Panc1 (cell line): Measurements from ENCODE around the gene RASGEF1B. TPM values are rescaled to one million over a fixed set of nuclear protein-coding genes. Genes with fewer than 3 reads are reported as not detected.

Experiments used
- ATAC-seq: fragments of 200-7000 bp; cut with Tn5 transposase; 2 replicates; pipeline ENCODE4 v1.9.1; 2020; ENCODE audit warnings: mild to moderate bottlenecking, moderate library complexity
- BruUV-seq: library from RNA; stranded (reverse); fragments of 400-500 nt; replicated peaks from 2 replicates; lab custom pipeline; 2021; lab: Mats Ljungman, UMichigan
- CTCF ChIA-PET: fragments of 300-600 bp; sonication (Branson Sonifier 250); formaldehyde crosslinking; loops from one replicate; lab custom pipeline; 2022; ENCODE audit warnings: antibody characterized with exemption; lab: Charles Lee
- POLR2A ChIA-PET: fragments of 300-600 bp; sonication (Branson Sonifier 250); formaldehyde crosslinking; loops from one replicate; lab custom pipeline; 2022; ENCODE audit warnings: antibody characterized with exemption; lab: Charles Lee
- DNase-seq: peaks from one replicate; pipeline ENCODE4 v3.0.0-alpha.2; 2010; ENCODE audit warnings: low read depth, low spot score
- H3K27ac ChIP-seq: 2 replicates; pipeline ENCODE4 v1.5.1; 2011; ENCODE audit warnings: mild to moderate bottlenecking, low read length, inconsistent platforms
- H3K27me3 ChIP-seq: fragments of 200-500 bp; sonication (Bioruptor generic); 2 replicates; pipeline ENCODE4 v1.6.0; 2014; ENCODE audit warnings: low read length, inconsistent platforms; ENCODE audit not compliant: control insufficient read depth, insufficient read depth
- H3K36me3 ChIP-seq: fragments of 200-500 bp; sonication (Bioruptor generic); 2 replicates; pipeline ENCODE4 v1.5.1; 2014; ENCODE audit warnings: inconsistent platforms, mild to moderate bottlenecking, low read length, moderate library complexity; ENCODE audit not compliant: control insufficient read depth, insufficient read depth
- H3K4me1 ChIP-seq: 2 replicates; pipeline ENCODE4 v1.5.1; 2011; ENCODE audit warnings: inconsistent platforms, mild to moderate bottlenecking, low read length, moderate library complexity; ENCODE audit not compliant: control insufficient read depth, insufficient read depth
- H3K4me3 ChIP-seq, 2 experiments: 2 replicates each; pipeline ENCODE4 v1.5.1; 2011 to 2012; ENCODE audit warnings: low read depth in 2 of 2, low read length in 2 of 2, mild to moderate bottlenecking in 2 of 2, inconsistent platforms in 1 of 2, moderate library complexity in 1 of 2
- H3K9me3 ChIP-seq: fragments of 200-500 bp; sonication (Bioruptor generic); 2 replicates; pipeline ENCODE4 v1.5.1; 2014; ENCODE audit warnings: low read depth, mild to moderate bottlenecking, inconsistent platforms, low read length, moderate library complexity; ENCODE audit not compliant: control insufficient read depth, insufficient read depth
- POLR2AphosphoS5 ChIP-seq: IDR thresholded peaks from 2 replicates; pipeline ENCODE4 v1.6.1; 2012; ENCODE audit warnings: mild to moderate bottlenecking, low read depth, low read length, moderate library complexity
- SIN3A ChIP-seq: IDR thresholded peaks from 2 replicates; pipeline ENCODE4 v1.6.1; 2012; ENCODE audit warnings: low read depth, mild to moderate bottlenecking, low read length, moderate library complexity, borderline replicate concordance; ENCODE audit not compliant: insufficient read depth
- TCF7L2 ChIP-seq: IDR thresholded peaks from 2 replicates; pipeline ENCODE4 v1.6.1; 2011; ENCODE audit warnings: mild to moderate bottlenecking, low read depth, low read length, inconsistent platforms
- in situ Hi-C: cut with HindIII; loops from 2 replicates; pipeline ENCODE4 v1.10.0; 2016; ENCODE audit warnings: low sequenced_read_pairs, low pct_unique_long_range_greater_than_20kb
- intact Hi-C: fragments of 100-400 bp; cut with micrococcal nuclease; formaldehyde crosslinking; loops from one replicate; pipeline ENCODE4 v1.10.0; 2022; ENCODE audit not compliant: unreplicated experiment
- total RNA-seq: library from RNA; stranded (reverse); gene quantifications from one replicate; pipeline ENCODE4 v1.2.1, GENCODE V29; 2021; ENCODE audit not compliant: unreplicated experiment
- TF ChIP-seq, protein P1 (sequence below): fragments of 450-650 bp; IDR thresholded peaks from 2 replicates; pipeline ENCODE4 v1.5.1; 2017; ENCODE audit warnings: mild to moderate bottlenecking

RASGEF1B gene
- total RNA-seq, 1 experiment from 2014 or later, result not detected

DNA sequence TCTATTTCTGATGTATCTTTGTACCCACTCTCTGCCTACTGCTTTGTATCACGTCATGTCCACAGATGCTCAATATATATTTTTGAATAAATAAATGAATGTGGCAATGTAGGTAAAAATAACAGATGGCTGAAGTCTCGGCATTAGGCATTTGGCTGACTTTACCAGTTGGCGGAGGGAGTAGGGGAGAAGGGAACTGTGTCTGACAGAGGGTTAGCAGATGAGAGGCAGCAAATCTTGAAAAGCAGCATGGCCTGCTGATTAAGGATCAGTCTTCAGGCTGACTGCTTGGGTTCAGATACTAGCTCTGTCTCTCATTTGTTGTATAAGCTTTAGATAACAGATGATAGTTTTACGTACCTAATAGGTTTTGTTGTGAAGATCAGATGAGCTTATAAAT is 31.9 kb upstream of the RASGEF1B start:
- H3K9me3 ChIP-seq, result no peaks in the 10 kb centered on the region
- H3K27me3 ChIP-seq, result no peaks in the 10 kb centered on the region
- H3K27ac ChIP-seq, result no peak overlapping the region
- BruUV-seq, result no TSS peak
- TF ChIP-seq, protein P1, sequence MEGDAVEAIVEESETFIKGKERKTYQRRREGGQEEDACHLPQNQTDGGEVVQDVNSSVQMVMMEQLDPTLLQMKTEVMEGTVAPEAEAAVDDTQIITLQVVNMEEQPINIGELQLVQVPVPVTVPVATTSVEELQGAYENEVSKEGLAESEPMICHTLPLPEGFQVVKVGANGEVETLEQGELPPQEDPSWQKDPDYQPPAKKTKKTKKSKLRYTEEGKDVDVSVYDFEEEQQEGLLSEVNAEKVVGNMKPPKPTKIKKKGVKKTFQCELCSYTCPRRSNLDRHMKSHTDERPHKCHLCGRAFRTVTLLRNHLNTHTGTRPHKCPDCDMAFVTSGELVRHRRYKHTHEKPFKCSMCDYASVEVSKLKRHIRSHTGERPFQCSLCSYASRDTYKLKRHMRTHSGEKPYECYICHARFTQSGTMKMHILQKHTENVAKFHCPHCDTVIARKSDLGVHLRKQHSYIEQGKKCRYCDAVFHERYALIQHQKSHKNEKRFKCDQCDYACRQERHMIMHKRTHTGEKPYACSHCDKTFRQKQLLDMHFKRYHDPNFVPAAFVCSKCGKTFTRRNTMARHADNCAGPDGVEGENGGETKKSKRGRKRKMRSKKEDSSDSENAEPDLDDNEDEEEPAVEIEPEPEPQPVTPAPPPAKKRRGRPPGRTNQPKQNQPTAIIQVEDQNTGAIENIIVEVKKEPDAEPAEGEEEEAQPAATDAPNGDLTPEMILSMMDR, result no peak
- TF ChIP-seq TCF7L2 (no peak), SIN3A (no peak)
- ChIA-PET CTCF (no interaction called here), POLR2A (no interaction called here)
- H3K4me3 ChIP-seq, result no peak overlapping the region
- no peaks in the 10 kb centered on the region for H3K4me1 ChIP-seq
- no peak for ATAC-seq
- in situ Hi-C loops (no loop called here), intact Hi-C loops (no loop called here)
- DNase-seq, result no peak
- H3K36me3 ChIP-seq, result no peaks in the 10 kb centered on the region

DNA sequence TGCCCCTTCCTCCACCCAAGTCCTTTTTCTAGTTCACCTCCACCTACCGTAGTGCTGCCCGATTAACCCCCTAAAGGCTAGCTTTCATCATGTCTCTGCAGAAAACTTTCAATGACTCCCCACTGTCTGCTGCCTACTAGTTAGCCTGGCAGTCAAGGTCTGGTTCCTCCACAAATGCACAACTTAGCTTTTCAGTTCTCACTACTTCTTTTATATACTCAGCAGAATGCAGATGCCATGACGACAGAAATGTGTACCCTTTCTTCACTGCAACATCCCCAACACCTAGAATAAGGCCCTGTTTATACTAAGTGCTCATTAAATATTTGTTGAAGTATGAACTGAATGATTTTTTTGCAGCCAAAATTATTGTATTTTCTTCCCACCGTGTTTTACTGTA is 30.9 kb upstream of the RASGEF1B start:
- ChIA-PET CTCF (no interaction called here), POLR2A (no interaction called here)
- Histone ChIP-seq H3K9me3 (no peaks in the 10 kb centered on the region), H3K27ac (no peak overlapping the region), H3K36me3 (no peaks in the 10 kb centered on the region), H3K4me1 (no peaks in the 10 kb centered on the region), H3K27me3 (no peaks in the 10 kb centered on the region), H3K4me3 (no peak overlapping the region)
- DNase-seq, result no peak
- ATAC-seq, result no peak
- BruUV-seq, result no TSS peak
- TF ChIP-seq SIN3A (no peak), POLR2AphosphoS5 (no peak), TCF7L2 (no peak)
- TF ChIP-seq, protein P1, result no peak
- intact Hi-C loops (no loop called here), in situ Hi-C loops (no loop called here)

DNA sequence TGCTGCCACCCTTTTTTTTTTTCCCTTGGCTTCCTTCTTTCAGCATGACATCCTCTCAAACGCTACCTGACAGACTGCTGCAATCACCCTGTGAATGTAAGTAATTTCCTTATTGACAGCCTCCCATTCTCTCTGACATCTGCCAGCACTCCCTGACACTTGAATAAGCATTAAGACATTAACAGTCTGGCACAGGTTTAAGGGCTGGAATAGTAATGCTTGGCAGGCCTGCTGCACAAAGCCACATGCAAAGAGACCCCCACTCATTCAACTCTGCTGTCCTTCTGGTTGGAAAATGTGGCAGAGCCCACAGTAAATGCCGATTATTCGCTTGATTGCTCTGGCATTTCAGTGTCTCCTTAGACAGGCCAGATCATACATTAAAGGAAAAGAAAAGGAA is 28.1 kb upstream of the RASGEF1B start:
- CTCF ChIA-PET, result no interaction called here

DNA sequence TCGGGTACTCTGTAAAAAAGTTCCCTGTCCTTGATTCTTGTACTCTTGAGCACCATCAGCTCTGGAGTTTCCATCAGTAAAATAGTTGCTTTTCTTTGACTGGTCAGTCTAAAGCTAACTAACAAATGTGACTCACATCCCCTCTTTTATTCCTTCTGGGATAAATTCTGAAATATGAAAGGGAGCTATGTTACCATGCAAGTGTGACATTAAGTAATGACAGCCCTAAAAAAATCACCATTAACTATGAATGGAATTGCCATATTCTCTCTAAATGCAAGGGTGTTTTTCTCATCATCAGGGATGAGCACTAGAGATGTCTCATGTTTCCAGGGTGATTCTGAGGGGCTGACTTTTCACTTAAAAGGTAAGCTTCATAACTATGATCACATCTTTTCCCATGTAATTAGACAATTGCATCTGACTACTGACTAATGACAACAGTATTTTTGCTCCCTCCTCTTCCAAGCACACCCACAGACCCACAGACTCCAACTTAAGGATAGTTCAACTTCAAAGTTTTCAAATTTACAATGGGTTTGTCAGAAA is 26.9 kb upstream of the RASGEF1B start:
- intact Hi-C loops, result no loop called here
- no TSS peak for BruUV-seq
- H3K27me3 ChIP-seq, result no peaks in the 10 kb centered on the region
- no peaks in the 10 kb centered on the region for H3K4me1 ChIP-seq
- ATAC-seq (no peak), DNase-seq (no peak)
- no peak overlapping the region for H3K4me3 ChIP-seq
- no peak overlapping the region for H3K27ac ChIP-seq
- no peaks in the 10 kb centered on the region for H3K36me3 ChIP-seq
- ChIA-PET POLR2A (no interaction called here), CTCF (no interaction called here)
- in situ Hi-C loops, result no loop called here
- TF ChIP-seq, protein P1, result no peak
- no peak for TF ChIP-seq TCF7L2
- no peaks in the 10 kb centered on the region for H3K9me3 ChIP-seq

More for the DNA sequence above, 28.1 kb upstream of the RASGEF1B start:
- POLR2A ChIA-PET, result no interaction called here
- Histone ChIP-seq H3K9me3 (no peaks in the 10 kb centered on the region), H3K36me3 (no peaks in the 10 kb centered on the region), H3K27me3 (no peaks in the 10 kb centered on the region), H3K4me1 (no peaks in the 10 kb centered on the region), H3K27ac (no peak overlapping the region), H3K4me3 (no peak overlapping the region)
- in situ Hi-C loops, result no loop called here
- intact Hi-C loops, result no loop called here
- BruUV-seq, result no TSS peak
- ATAC-seq, result no peak
- DNase-seq, result no peak
- TF ChIP-seq TCF7L2, result no peak
